Endothelial cell (in vitro differentiated cells): ENCODE results near the gene GLP2R. TPM values are rescaled to one million over a fixed set of nuclear protein-coding genes. Genes with fewer than 3 reads are reported as not detected.

Experiments used
- DNase-seq: peaks from one replicate; pipeline ENCODE4 v3.0.0; 2021; ENCODE audit warnings: low spot score
- H3K27ac Mint-ChIP-seq: one replicate; pipeline ENCODE4 v1.8.0; 2021; ENCODE audit warnings: mixed read lengths, inconsistent platforms; ENCODE audit not compliant: unreplicated experiment
- H3K27me3 Mint-ChIP-seq: one replicate; pipeline ENCODE4 v1.8.0; 2021; ENCODE audit warnings: mild to moderate bottlenecking, moderate library complexity, mixed read lengths, inconsistent platforms; ENCODE audit not compliant: unreplicated experiment
- H3K36me3 Mint-ChIP-seq: one replicate; pipeline ENCODE4 v1.8.0; 2021; ENCODE audit warnings: mild to moderate bottlenecking, low read depth, mixed read lengths, inconsistent platforms; ENCODE audit not compliant: unreplicated experiment
- H3K4me1 Mint-ChIP-seq: one replicate; pipeline ENCODE4 v1.8.0; 2021; ENCODE audit warnings: mild to moderate bottlenecking, mixed read lengths, inconsistent platforms; ENCODE audit not compliant: unreplicated experiment
- H3K4me3 Mint-ChIP-seq: one replicate; pipeline ENCODE4 v1.8.0; 2021; ENCODE audit warnings: mild to moderate bottlenecking, mixed read lengths, inconsistent platforms; ENCODE audit not compliant: unreplicated experiment
- H3K9me3 Mint-ChIP-seq: one replicate; pipeline ENCODE4 v1.8.0; 2021; ENCODE audit warnings: mixed read lengths, inconsistent platforms; ENCODE audit not compliant: unreplicated experiment
- CTCF ChIP-seq: fragments of 200-600 bp; sonication (generic); IDR thresholded peaks from one replicate; pipeline ENCODE4 v1.5.0; 2021; ENCODE audit warnings: antibody characterized with exemption; ENCODE audit not compliant: unreplicated experiment
- total RNA-seq: library from RNA; stranded (reverse); fragmentation: NEBNext Ultra II Directional; extraction: Animal tissue kit (Norgen Biotek cat#: 25700); gene quantifications from one replicate; pipeline ENCODE4 v1.2.1, GENCODE V29; 2021; ENCODE audit not compliant: unreplicated experiment

GLP2R gene
- total RNA-seq, 1 donor from 2014 or later, result 0.15 TPM

GRCh38 chr17:9878786-9879525, 53.2 kb downstream of the GLP2R start:
- no peak for TF ChIP-seq CTCF
- Mint-ChIP-seq H3K27ac (no peak overlapping the region), H3K4me1 (no peaks in the 10 kb centered on the region), H3K4me3 (no peak overlapping the region), H3K9me3 (peaks cover 6% of the 10 kb centered on the region), H3K36me3 (no peaks in the 10 kb centered on the region), H3K27me3 (no peaks in the 10 kb centered on the region)
- no peak for DNase-seq

- H3K9me3 Mint-ChIP-seq, result peaks cover 6% of the 10 kb centered on the region
- H3K27ac Mint-ChIP-seq, result no peak overlapping the region
- no peaks in the 10 kb centered on the region for H3K27me3 Mint-ChIP-seq
- H3K4me3 Mint-ChIP-seq, result no peak overlapping the region
- DNase-seq, result no peak
- no peak for TF ChIP-seq CTCF
- no peaks in the 10 kb centered on the region for H3K36me3 Mint-ChIP-seq
- no peaks in the 10 kb centered on the region for H3K4me1 Mint-ChIP-seq
Observed at GRCh38 chr17:9880582-9880999, 54.9 kb downstream of the GLP2R start.

- Mint-ChIP-seq H3K27ac (no peak overlapping the region), H3K27me3 (peaks cover 3% of the 10 kb centered on the region), H3K9me3 (peaks cover 6% of the 10 kb centered on the region), H3K4me3 (no peak overlapping the region), H3K36me3 (no peaks in the 10 kb centered on the region), H3K4me1 (no peaks in the 10 kb centered on the region)
- no peak for TF ChIP-seq CTCF
- DNase-seq, result no peak
Observed at GRCh38 chr17:9883451-9883850, 57.7 kb downstream of the GLP2R start.

GRCh38 chr17:9886141-9886930, 60.6 kb downstream of the GLP2R start:
- Mint-ChIP-seq H3K27me3 (peaks cover 3% of the 10 kb centered on the region), H3K36me3 (no peaks in the 10 kb centered on the region), H3K4me3 (no peak overlapping the region), H3K4me1 (no peaks in the 10 kb centered on the region), H3K9me3 (peaks cover 6% of the 10 kb centered on the region), H3K27ac (no peak overlapping the region)
- no peak for TF ChIP-seq CTCF
- no peak for DNase-seq

- H3K9me3 Mint-ChIP-seq, result no peaks in the 10 kb centered on the region
- DNase-seq, result no peak
- TF ChIP-seq CTCF, result no peak
- no peak overlapping the region for H3K4me3 Mint-ChIP-seq
- peaks cover 3% of the 10 kb centered on the region for H3K27me3 Mint-ChIP-seq
- no peaks in the 10 kb centered on the region for H3K36me3 Mint-ChIP-seq
- no peaks in the 10 kb centered on the region for H3K4me1 Mint-ChIP-seq
- H3K27ac Mint-ChIP-seq, result no peak overlapping the region
Observed at GRCh38 chr17:9887508-9887907, 61.8 kb downstream of the GLP2R start.
